ENCODE results near the gene ISYNA1.

ISYNA1 gene

DNA sequence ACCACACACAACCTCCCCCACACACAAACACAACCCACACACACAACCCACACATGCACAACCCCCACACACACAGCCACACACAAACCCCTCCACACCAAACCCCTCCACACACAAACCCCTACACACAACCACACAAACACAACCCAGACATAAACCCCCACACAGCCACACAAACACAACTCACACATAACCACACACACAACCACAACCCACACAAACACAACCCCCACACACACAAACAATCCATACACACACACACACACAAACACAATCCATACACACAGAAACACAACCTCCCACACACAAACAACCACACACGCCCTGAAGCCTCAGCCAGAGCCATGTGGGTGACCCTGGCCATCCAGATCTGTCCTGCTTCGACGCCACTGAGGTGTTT lies 30.0 kb upstream of the ISYNA1 start:
- DNase-seq (ENCODE audit: low read depth in 2 of 2), result no peak

DNA sequence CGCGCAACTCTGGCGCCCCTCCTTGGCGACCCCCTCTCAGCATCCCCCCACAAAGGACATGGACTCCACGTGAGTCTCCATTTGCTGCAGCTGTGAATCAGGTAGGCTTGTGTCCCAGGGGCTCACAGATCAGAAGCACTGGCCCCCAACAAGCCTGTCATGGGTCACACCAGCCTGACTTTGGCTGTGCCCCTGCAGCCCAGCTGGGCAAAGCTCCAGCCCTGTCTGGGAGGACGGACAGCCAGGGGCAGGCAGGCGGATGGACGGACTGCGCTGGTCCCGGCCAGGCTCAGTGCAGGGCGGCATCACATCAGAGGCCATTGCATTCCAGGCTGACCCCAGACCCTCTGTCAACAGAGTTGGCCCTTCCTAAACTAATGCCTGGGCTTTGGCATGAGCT lies 28.4 kb upstream of the ISYNA1 start:
- DNase-seq (ENCODE audit: low read depth in 2 of 2), result no peak

DNA sequence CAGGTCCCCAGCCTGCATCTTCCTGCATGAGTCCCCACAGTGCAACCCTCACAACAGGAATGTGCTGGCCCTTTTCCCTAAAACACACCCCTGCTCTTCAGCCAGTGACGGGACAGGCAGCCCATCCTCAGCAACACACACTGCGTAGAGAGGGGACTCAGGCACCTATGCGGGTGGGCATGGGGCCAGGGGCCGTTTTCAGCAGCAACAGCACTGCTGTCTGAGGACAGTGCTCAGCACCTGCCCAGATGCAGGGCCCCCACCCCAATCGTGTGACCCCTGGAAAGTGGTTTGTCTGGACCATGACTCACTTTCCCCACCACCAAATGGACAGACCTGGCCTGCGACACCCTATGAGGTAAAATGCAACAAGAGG lies 28.0 kb upstream of the ISYNA1 start:
- DNase-seq (ENCODE audit: low read depth in 2 of 2), result no peak

DNA sequence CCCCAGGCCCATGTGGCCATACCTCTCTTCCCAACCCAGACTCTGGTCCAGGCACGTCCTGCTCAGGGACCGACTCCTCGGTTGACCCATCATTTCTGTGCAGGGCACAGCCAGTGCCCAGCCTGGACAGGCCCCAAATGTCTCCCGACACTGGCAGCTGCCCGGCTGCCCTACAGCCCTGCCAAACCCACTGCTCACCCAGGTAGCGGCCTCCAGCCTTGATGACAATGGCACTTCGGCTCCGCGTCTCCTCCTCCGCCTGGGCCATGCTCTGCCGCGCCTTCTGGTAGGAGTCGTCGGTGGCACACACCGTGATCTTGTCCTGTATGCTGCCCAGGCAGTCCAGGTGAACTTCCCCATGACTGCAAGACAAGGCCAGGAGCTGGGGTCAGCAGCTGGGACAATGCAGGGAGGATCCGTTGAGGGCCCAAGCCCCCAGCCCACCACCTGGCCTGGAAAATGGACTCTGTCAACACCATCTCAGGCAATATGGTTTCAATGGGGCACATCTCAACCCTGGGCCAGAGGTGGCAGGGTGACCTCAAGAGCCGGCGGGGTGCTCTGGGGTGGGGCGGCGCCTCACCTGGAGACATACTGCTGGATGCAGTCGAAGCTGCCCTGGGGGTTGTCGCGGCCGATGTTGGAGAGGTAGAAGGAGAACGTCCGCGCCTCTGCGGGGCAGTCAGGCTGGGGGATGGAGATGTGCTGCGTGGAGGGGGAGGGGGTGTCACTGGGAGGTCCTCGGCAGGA lies 27.5 kb upstream of the ISYNA1 start:
- DNase-seq (ENCODE audit: low read depth in 2 of 2), result no peak

DNA sequence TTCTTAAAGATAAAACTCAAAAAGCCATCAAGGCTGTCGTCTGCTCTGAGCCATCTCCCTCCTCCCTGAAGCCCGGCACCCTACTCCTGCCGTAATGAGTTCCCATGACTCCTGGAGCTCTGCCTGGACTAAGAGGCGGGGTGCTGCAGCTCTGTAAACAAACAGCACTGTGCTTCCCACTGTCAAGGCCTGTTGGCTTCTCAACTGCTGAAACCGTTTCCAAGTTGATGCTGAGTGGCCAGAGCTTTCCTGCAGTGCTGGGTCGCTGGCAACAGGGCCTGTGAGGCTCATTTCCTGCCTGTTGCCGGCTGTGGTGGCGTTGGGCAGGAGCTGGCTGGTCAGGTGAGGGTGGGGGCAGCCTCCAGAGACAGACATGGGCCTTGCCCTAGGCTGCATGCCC lies 26.7 kb upstream of the ISYNA1 start:
- DNase-seq (ENCODE audit: low read depth in 2 of 2), result no peak

DNA sequence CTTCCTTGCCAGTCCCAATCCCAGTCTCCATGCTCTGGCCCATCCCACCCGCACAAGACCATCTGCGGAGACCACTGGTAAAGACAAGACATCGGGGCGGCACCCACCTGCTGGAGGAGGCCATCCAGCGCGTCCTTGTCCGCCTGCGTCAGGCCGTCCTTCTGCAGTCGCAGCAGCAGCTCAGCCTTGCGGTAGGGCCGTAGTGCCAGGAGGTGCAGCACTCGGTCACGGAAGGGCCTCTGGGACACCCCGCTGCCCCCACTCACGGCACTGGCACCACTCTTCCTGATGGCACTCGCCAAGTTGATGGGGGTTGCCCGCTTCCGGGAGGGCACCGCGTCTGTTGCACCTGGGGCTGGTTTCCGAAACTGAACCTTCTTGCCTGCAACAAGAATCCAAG lies 23.5 kb upstream of the ISYNA1 start:
- DNase-seq (ENCODE audit: low read depth in 2 of 2), result no peak

DNA sequence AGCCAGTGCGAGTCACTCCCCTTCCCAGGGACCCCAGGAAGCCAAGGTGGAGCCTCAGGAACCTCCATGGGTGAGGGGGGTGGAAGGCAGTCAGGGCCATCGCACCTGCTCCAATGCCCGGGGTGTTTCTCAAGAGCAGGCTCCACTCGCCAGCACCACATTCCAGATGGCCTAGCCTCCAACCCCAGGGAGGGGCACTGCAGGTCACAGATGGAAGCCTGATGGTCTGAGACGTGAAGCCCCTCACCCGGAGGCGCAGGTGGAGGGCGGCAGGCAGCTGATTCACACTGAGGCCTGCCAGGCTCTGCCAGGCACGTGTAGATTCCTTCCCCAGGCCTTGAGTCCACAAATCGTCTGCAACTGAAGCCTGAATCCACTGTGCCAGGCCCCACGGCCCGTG lies 23.0 kb upstream of the ISYNA1 start:
- no peak for DNase-seq (ENCODE audit: low read depth in 2 of 2)

DNA sequence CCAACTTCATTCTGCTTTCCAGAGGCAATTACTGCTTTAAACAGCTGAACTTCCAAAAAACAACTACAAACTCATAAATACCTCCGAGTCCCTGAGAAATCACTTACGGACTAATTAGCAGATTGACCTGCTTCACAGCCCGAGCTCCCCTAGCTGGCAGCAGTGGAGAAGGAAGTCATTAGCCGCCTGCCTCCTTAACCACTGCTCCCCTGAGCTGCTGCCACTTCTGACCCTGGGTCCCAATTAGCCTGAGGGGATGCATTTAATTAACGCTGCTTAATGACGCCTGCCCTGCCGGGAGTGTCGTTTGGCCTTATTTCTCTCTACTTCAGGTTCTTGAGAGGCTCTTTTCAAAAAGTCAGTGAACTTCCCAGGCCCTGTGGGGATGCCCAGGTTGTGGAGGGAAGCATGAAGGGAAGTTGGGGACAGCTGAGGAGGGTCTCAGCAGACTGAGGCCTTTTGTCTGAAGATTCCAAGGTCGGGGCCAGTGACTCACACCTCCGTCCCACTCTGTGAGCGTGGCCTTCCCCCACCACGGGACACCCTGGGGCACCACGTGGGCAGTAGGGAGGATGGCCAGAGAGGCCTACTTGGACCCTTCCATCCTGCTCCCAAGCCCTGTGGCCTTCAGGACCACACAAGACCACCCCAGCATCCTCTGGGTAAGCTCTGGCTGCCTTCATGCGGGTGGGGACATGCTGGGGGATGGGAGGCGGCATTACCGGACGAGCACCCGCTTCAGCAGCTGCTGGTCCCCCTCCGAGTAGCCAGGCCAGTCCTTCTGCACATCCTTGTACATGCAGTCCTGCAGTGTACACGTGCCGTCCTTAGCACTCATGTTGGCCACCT lies 19.8 kb upstream of the ISYNA1 start:
- no peak for DNase-seq (ENCODE audit: low read depth in 2 of 2)

DNA sequence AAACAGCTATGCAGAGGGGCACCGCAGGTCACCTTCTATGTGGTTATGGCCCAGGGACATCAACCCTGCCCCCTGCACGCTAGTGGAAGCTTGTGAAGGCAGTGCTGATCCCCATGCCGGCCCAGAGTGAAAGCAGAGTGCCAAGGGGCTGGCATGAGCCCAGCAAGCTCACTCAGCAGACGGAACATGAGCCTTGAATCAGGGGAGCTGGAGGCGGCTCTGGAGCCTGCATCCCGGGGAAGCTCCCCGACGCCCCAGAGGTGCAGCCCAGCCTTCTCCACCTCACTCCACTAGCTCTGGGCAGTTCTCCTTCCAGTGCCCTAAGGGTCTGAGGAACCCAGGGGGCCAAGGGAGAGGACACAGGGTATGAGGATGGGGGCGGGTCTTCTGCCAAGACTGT lies 19.0 kb upstream of the ISYNA1 start:
- DNase-seq (ENCODE audit: low read depth in 2 of 2), result no peak

DNA sequence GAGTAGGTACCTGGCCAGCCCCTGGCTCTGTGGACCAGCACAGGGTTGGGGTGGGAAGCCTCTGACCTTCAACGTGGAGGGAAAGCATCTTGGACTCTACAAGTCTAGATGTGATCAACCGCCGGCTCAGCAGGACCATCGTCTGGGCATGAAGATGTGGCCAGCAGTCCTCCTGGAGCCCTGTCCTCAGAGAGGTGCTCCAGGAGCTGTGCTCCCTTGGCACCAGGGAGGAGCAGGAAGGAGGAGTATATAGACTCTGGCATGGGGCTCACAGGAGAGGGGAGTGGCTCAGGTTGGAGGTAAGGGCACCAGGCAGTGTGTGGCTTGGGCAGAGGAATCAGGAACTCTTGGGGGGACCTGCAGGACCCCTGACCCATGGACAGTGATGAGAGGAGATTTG lies 18.3 kb upstream of the ISYNA1 start:
- no peak for DNase-seq (ENCODE audit: low read depth in 2 of 2)

DNA sequence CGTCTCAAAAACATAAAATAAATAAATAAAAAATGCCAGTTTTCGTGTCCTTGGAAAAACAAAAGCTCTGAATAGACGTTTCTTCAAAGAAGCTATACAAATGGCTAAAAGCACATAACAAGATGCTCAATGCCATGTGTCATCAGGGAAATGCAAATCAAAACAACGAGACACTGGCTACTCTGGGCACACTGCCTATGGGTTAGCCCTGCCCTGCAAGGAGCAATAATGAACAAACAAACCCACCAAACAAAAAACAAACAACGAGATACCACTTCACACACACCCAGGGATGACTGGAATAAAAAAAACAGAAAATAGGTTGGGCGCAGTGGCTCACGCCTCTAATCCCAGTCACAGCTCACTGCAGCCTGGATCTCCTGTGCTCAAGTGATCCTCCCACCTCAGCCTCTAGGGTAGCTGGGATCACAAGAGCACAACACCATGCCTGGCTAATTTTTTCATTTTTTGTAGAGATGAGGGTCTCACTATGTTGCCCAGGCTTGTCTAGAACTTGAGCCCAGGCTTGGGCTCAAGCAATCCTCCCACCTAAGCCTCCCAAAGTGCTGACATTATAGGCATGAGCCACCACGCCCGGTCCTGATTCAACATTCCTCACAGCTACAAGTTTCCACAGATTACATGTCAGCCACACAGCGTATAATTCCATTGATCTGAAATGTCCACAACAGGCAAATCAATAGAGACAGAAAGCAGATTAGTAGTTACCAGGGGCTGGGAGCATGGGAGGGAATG lies 15.5 kb upstream of the ISYNA1 start:
- DNase-seq (ENCODE audit: low read depth in 2 of 2), result no peak

DNA sequence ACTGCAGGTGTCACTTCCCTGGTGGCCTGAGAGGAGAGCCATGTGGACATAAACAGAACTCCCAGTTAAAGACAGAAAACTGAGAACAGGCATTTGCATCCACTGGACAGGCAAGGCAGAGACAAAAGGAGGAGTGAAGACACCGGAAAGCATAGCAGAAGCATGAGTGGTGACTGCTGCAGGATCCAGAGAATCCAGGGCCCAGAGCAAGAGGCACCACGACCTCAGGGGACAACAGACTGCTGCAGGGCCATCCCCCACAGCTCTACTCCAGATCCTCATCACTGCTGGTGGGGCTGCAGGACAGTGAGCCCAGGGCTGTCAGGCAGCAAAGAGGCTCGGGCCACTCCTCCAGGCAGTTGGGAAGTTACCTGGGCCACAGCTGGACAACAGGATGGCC lies 14.5 kb upstream of the ISYNA1 start:
- DNase-seq (ENCODE audit: low read depth in 2 of 2), result no peak

DNA sequence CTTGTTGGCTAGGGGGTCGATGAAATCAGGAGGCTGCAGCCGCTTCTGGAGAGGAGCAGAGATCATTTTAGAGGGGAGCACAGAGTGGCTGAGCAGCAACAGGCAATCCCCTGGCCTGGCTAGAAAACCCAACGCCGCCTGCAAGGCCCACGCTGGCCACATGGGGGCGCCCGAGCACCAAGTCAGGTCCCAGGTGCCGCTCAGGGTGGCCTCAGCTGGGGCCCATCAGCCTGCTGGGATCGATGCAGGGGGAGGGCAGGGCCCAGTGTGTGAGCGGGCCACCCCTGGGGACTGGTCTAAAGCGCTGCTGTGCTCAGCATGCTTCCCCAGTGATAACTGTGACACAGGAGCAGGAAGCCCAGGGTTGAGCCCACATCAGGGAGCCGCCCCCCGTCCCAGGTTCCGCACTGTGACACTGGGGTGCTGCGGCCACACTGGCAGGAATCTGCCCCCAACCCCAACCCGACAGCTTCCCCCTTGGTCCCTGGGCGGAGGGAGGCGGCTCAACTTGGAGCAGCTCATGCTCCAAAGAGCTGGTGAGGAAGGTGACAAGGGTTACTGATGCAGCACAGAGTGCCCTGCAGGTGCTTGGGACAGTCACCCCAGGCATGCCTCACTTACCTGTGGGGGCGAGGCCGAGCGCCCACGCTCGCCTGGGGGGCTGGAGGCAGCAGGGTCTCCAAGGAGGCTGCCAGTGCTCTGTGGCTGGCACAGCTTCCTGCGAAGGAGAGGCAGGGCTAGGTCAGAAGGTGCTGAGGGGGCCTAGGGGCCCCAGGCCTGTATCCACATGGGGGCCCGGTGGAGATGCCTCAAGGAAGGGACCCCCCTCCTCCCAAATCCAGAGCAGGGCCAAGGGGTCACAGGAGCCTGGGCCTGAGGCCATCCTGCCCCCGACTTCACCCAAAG lies 13.3 kb upstream of the ISYNA1 start:
- DNase-seq (ENCODE audit: low read depth in 2 of 2), result peak; percentile 36 to 49

DNA sequence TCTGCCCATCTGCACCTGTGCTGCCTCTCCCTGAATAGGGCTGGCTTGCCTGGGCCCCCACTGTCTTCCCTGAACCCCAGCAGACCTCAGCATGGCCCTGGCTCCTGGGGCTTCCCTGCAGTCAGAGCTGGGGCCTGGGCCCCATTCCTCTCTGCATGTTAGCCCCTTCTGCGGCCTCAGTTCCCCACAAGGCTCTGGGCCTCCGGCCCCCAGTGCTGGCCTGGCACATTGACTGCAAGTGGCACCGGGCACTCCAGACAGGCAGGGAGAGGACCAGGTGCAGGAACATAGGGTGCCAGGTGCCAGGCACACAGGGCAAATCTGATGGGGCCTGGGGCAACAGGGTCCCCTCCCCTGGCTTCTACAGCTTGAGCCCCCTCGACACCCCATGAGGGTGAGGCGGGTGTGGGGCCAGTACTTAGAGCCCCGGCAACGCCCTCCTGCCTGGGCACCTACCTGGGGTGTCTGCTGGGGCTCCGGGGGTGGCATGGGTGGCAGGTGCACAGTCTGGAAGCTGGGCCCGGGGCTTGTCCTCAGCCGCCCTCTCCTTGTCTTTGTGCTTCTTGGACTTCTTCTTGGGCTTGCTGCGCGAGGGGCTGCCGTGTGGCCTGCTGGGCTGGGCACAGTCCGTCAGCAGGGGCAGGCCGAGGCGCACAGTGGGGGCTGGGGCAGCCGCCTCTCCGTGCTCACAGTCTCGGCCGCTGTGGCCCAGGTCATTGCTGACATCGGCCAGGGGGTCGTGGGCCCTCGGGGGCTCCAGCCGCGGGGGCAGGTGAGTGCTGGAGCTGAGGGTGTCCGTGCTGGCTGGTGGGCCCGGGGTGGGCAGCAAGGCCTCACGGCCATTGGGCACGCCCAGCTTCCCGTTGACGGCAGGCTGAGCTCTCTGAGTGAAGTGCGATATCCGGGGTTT lies 12.3 kb upstream of the ISYNA1 start:
- no peak for DNase-seq (ENCODE audit: low read depth in 2 of 2)

DNA sequence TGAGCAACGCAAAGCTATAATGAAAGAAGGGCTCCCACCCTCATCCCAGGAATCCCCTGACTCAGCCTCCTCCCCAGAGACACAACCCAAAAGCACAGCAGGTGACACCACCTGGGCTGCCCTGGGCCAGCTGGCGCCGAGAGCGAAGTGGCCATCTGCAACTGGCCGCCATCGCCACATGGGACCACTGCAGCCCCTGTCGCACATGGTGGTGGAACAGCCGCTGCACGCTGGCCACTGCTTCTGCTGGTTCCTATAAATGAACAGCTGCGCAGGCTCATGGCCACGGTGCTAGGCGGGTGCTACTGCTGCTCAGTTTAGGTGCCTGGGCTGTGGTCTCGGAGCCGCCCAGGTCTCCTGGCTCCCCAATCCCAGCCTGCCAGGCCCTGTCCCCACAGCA lies 11.6 kb upstream of the ISYNA1 start:
- no peak for DNase-seq (ENCODE audit: low read depth in 2 of 2)

DNA sequence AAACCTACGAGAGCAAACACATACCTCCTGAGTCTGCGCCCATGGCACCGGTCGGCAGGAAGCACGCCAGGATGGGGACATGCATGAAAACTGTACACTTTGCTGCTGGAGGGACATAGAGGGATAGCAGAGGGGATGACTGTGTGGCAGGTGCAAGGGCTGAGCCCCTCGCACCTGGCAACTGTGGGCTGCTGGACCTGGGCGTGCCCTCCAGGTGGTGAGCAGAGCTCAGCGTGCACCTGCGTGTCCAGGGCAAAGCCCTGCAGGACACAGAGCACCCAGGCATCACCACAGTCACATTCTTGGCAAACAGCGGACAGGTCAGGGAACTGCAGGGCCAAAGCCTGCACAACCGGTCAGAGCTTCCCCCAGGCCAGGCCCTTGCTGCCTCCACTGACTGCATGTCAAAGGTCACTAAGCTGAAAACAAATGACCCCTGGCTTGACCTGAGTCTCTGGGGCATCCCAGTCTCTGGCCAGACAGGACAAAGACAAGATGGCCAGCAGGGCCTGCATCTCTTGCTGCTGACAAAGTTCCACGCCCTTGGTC lies 9.0 kb upstream of the ISYNA1 start:
- DNase-seq (ENCODE audit: low read depth in 2 of 2), result no peak

DNA sequence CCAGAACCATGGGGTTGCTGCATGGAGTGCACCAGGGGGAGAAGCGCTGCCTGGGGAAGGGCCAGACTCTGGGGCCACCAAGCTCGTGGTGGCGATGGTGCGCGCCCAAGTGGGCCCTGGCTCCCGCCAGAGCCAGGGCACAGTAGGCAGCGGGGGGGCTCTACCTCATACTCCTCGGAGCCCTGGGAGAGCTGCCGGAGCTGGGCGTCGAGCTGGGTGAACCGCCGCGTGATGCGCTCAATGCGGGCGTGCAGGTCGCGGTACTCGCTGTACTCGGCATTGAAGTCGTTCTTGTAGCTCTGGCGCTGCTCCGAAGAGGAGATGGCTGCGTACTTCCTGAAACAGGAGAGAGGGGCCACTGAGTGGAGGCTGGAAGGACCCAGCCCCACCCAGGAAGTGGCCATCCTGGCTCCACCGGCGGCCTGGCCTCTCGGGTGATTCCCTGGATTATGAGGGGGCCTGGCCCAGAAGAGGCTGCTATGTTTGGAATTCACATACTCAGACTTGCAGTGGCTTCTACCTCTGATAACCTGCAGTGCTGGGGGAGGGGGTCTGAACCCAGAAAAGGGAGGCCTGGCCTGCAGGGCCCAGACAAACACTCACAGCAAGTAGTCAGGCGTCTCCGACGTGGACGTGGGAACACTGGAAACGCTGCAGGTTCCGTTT lies 8.3 kb upstream of the ISYNA1 start:
- DNase-seq (ENCODE audit: low read depth in 2 of 2), result no peak

DNA sequence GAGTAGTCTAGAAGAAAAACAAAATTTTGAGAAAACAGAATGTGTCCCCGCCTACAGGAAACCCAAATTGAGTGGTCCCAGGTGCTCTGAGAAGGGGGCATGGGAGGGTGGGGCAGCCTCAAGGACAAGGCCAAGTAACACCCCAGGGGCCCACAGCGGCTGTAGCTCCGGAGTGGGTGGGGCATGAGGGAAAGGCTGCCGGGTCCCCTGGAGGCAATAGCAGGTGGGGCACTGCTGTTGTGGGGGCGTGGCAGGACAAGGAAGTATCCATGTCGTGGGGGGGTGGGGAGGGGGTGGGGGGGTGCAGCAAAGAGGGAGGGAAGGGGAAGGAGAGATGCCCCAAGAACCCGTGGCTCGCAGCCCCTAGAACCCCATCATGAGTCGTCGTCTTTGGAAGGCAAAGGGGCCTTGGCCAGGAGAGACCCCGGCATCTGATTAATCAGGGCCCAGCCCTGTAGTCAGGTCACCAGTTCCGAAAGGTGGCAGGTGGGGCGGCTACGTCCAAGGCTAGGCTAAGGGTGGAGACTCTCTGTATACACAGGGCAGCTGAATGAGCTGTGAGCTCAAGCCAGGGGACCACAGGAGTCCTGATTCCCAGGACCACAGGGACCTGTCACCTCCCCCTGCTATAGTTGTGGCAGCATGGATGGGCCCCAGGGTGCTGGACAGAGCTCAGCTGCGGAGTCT lies 7.5 kb upstream of the ISYNA1 start:
- no peak for DNase-seq (ENCODE audit: low read depth in 2 of 2)

DNA sequence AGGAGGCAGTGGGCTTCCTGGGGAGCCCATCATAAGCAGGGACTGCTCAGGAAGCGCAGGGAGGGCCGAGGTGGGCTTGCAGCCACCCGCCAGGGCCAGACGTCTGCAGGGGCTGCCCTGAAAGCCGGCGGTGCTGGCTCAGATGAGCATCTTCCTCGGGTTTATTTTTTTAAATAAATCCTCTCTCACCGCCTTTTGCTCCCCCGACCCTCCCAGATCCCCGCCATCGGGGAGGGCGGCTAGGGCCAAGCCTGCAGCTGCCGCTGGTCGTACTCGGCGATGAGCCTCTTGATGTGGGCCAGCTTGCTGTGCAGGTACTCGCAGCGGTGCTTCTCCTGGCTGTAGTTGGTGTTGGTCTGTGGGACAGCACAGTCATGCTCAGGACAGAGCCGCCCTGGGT lies 6.6 kb upstream of the ISYNA1 start:
- no peak for DNase-seq (ENCODE audit: low read depth in 2 of 2)

Measured in fibroblast of skin of left quadriceps (primary cell).